Keratinocyte (primary cell): ENCODE results near the gene HBA1.

Experiments
- CTCF ChIP-seq, 3 experiments: IDR thresholded peaks in 1 of 3; conservative IDR thresholded peaks in 1 of 3; optimal IDR thresholded peaks in 1 of 3; 2 replicates in 2 of 3; 3 replicates in 1 of 3; pipeline versions ENCODE3 to v1.5.1; 2011; ENCODE audit warnings: low read length in 3 of 3, mild to moderate bottlenecking in 3 of 3, moderate library complexity in 2 of 3, control low read depth in 1 of 3, inconsistent platforms in 1 of 3; ENCODE audit not compliant: insufficient read depth in 2 of 3; ENCODE audit errors: extremely low read depth in 1 of 3
- EZH2 ChIP-seq: IDR thresholded peaks from one replicate; pipeline ENCODE4 v1.6.1; 2012; ENCODE audit warnings: inconsistent platforms, mild to moderate bottlenecking, low read length, moderate library complexity

GRCh38 chr16:133716-134115, 42.8 kb upstream of the HBA1 start:
- no peak for TF ChIP-seq CTCF (optimal IDR thresholded peaks at IDR 0.05 in 1 of 3, IDR thresholded peaks at IDR 0.05 in 1 of 3, conservative IDR thresholded peaks at IDR 0.05 in 1 of 3; ENCODE audit: extremely low read depth in 1 of 3, insufficient read depth in 2 of 3, low read length in 3 of 3)
- TF ChIP-seq EZH2 = no peak
